Measurements from ENCODE around the gene PLCL2.

- TF ChIP-seq REST (IDR thresholded peaks at IDR 0.05; ENCODE audit: low read depth, low read length) = no peak
- no peak for TF ChIP-seq CTCF (IDR thresholded peaks at IDR 0.05 in 2 of 3, conservative IDR thresholded peaks at IDR 0.05 in 1 of 3; ENCODE audit: control insufficient read depth in 2 of 3, extremely low read depth in 1 of 3, insufficient read depth in 1 of 3, low read depth in 3 of 3, low read length in 3 of 3)
Measured at GRCh38 chr3:17087509-17087908, 202.8 kb downstream of the PLCL2 start.

All from GM12878 (cell line).